Activated T-cell treated with anti-CD3 and anti-CD28 coated beads, Interleukin-2, amount 50 U/mL, for 1 hour (primary cell): Measurements from ENCODE around the gene KLHL1.

Experiments
- DNase-seq: peaks from one replicate; pipeline ENCODE4 v3.0.0-alpha.2; 2020

The KLHL1 gene

GRCh38 chr13:69857183-69857821, 250.9 kb downstream of the KLHL1 start:
- DNase-seq = no peak

- no peak for DNase-seq
Observed at GRCh38 chr13:69856331-69856730, 251.9 kb downstream of the KLHL1 start.

GRCh38 chr13:69828527-69828926, 279.7 kb downstream of the KLHL1 start:
- DNase-seq = no peak

GRCh38 chr13:69820180-69820579, 288.1 kb downstream of the KLHL1 start:
- DNase-seq = no peak

GRCh38 chr13:69817333-69817869, 290.9 kb downstream of the KLHL1 start:
- DNase-seq = no peak

- no peak for DNase-seq
Observed at GRCh38 chr13:69809152-69809551, 299.1 kb downstream of the KLHL1 start.

GRCh38 chr13:69796256-69796655, 312.0 kb downstream of the KLHL1 start:
- no peak for DNase-seq

- DNase-seq = no peak
Observed at GRCh38 chr13:69793783-69794453, 314.3 kb downstream of the KLHL1 start.

GRCh38 chr13:69776937-69777336, 331.3 kb downstream of the KLHL1 start:
- no peak for DNase-seq

- DNase-seq = no peak
Observed at GRCh38 chr13:69769608-69770007, 338.6 kb downstream of the KLHL1 start.

GRCh38 chr13:69761581-69761980, 346.7 kb downstream of the KLHL1 start:
- no peak for DNase-seq

- no peak for DNase-seq
Observed at GRCh38 chr13:69755101-69755500, 353.2 kb downstream of the KLHL1 start.

GRCh38 chr13:69751259-69751658, 357.0 kb downstream of the KLHL1 start:
- DNase-seq = no peak

- DNase-seq = no peak
Observed at GRCh38 chr13:69737129-69737935, 370.9 kb downstream of the KLHL1 start.

- no peak for DNase-seq
Observed at GRCh38 chr13:69721631-69722030, 386.6 kb downstream of the KLHL1 start.

GRCh38 chr13:69720278-69720983, 387.8 kb downstream of the KLHL1 start:
- DNase-seq = no peak

- DNase-seq = no peak
Observed at GRCh38 chr13:69706807-69707206, 401.4 kb downstream of the KLHL1 start.

GRCh38 chr13:69704311-69704710, 403.9 kb downstream of the KLHL1 start:
- DNase-seq = no peak

GRCh38 chr13:69690999-69691398, 417.3 kb downstream of the KLHL1 start:
- no peak for DNase-seq

- no peak for DNase-seq
Observed at GRCh38 chr13:69683921-69684686, 424.1 kb downstream of the KLHL1 start.

- no peak for DNase-seq
Observed at GRCh38 chr13:69681722-69682121, 426.5 kb downstream of the KLHL1 start.

- DNase-seq = no peak
Observed at GRCh38 chr13:69677343-69677742, 430.9 kb downstream of the KLHL1 start.
